ENCODE measurements around the gene ATG4D.

DNA sequence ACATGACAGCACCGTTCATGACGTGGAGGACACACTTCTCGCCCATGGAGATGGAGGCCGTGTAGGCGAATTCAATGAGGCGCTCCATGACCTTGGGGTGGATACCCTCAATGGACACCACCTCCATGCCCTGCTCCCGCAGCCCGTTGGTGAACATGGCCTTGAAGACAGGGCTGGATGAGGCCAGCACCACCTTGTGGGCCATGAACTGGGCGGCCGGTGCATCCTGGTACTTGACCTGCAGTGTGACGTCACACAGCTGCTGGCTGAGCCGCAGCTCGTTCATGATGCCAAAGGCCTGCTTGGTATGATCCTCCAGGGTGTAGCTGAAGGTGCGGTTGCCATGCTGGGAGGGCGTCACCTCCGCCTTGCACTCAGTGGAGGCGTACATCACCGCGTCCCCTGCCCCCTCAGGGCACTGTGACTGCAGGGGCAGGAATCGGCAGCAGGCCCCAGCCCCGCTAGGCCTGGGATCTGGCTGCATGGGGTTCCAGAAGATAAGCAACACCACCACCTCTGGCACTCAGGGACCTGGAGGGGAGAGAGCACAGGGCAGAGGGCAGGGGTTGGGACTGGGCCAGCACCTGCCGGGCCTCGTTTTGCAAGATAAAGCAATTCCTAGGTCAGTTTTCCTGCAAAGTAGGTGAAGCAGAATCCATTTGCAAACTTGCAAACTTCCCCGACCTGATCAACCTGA, 44.0 kb upstream of the ATG4D start:
- TF ChIP-seq, protein P1, sequence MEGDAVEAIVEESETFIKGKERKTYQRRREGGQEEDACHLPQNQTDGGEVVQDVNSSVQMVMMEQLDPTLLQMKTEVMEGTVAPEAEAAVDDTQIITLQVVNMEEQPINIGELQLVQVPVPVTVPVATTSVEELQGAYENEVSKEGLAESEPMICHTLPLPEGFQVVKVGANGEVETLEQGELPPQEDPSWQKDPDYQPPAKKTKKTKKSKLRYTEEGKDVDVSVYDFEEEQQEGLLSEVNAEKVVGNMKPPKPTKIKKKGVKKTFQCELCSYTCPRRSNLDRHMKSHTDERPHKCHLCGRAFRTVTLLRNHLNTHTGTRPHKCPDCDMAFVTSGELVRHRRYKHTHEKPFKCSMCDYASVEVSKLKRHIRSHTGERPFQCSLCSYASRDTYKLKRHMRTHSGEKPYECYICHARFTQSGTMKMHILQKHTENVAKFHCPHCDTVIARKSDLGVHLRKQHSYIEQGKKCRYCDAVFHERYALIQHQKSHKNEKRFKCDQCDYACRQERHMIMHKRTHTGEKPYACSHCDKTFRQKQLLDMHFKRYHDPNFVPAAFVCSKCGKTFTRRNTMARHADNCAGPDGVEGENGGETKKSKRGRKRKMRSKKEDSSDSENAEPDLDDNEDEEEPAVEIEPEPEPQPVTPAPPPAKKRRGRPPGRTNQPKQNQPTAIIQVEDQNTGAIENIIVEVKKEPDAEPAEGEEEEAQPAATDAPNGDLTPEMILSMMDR (conservative IDR thresholded peaks at IDR 0.05; ENCODE audit: low read depth, low read length) = no peak
- TF ChIP-seq CEBPB (IDR thresholded peaks at IDR 0.05; ENCODE audit: low read depth, low read length) (no peak), POLR2A (IDR thresholded peaks at IDR 0.05; ENCODE audit: low read depth, low read length) (no peak), RAD21 (IDR thresholded peaks at IDR 0.05; ENCODE audit: low read length) (no peak), BHLHE40 (IDR thresholded peaks at IDR 0.05; ENCODE audit: low read depth, low read length) (no peak), RFX5 (IDR thresholded peaks at IDR 0.05; ENCODE audit: low read depth, low read length) (no peak), MAZ (IDR thresholded peaks at IDR 0.05; ENCODE audit: borderline replicate concordance, low read depth, low read length) (no peak), NFE2L2 (IDR thresholded peaks at IDR 0.05; ENCODE audit: low read depth, low read length) (no peak), CHD1 (IDR thresholded peaks at IDR 0.05; ENCODE audit: low read depth, low read length) (no peak), FOS (IDR thresholded peaks at IDR 0.05; ENCODE audit: low read depth, low read length) (no peak)
